Measurements from ENCODE around the gene KHNYN.

DNA sequence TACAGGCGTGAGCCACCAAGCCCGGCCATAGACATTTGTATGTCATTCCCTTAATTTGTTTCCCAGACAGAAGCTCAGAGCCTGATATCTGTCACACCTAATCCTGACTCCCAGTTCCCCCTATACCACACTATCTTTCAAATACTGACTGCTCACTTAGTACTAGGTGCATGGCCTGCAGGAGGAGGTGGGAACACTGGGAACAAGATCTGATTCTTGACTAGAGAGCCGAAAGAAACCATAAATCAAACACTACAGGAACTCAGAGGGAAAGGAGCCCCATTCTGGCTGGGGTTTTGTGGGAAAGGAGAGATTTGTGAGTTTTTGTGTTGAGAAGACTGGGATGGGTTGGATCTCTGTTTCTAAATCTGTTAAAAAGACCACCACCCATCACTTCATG is 4.9 kb downstream of the KHNYN start:
- TF ChIP-seq, protein P1, sequence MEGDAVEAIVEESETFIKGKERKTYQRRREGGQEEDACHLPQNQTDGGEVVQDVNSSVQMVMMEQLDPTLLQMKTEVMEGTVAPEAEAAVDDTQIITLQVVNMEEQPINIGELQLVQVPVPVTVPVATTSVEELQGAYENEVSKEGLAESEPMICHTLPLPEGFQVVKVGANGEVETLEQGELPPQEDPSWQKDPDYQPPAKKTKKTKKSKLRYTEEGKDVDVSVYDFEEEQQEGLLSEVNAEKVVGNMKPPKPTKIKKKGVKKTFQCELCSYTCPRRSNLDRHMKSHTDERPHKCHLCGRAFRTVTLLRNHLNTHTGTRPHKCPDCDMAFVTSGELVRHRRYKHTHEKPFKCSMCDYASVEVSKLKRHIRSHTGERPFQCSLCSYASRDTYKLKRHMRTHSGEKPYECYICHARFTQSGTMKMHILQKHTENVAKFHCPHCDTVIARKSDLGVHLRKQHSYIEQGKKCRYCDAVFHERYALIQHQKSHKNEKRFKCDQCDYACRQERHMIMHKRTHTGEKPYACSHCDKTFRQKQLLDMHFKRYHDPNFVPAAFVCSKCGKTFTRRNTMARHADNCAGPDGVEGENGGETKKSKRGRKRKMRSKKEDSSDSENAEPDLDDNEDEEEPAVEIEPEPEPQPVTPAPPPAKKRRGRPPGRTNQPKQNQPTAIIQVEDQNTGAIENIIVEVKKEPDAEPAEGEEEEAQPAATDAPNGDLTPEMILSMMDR (IDR thresholded peaks at IDR 0.05) = no peak
- no peak for TF ChIP-seq EP300 (IDR thresholded peaks at IDR 0.05)

Data from ovary (tissue), 3 donors.